HCEC 1CT (cell line): ENCODE measurements around the gene CENPE.
A peak's percentile ranks its signal among the peaks of the same experiment; 100 is the strongest.

Source experiments
- DNase-seq: peaks from one replicate; pipeline ENCODE4 v3.0.0-alpha.2; 2017

Gene CENPE

GRCh38 chr4:103129174-103129573 lies 69.0 kb downstream of the CENPE start:
- no peak for DNase-seq

- DNase-seq, result no peak
Observed at GRCh38 chr4:103126126-103126525, 72.0 kb downstream of the CENPE start.

GRCh38 chr4:103123114-103123513 lies 75.0 kb downstream of the CENPE start:
- DNase-seq, result no peak

- peak; percentile 23 for DNase-seq
Observed at GRCh38 chr4:103118166-103118565, 80.0 kb downstream of the CENPE start.

- DNase-seq, result no peak
Observed at GRCh38 chr4:103111598-103111997, 86.5 kb downstream of the CENPE start.

GRCh38 chr4:103108542-103108941 lies 89.6 kb downstream of the CENPE start:
- DNase-seq, result no peak

- peak; percentile 20 for DNase-seq
Observed at GRCh38 chr4:103105558-103106356, 92.4 kb downstream of the CENPE start.

GRCh38 chr4:103104886-103105285 lies 93.3 kb downstream of the CENPE start:
- DNase-seq, result no peak

- no peak for DNase-seq
Observed at GRCh38 chr4:103100691-103101090, 97.5 kb downstream of the CENPE start.

- peak; percentile 85 for DNase-seq
Observed at GRCh38 chr4:103099691-103100392, 98.3 kb downstream of the CENPE start, which contains the start of gene BDH2. Gene BDH2 (minus strand): TSS chr4:103099834. CDS start chr4:103096254, 3,580 bp downstream.

GRCh38 chr4:103098756-103099440 lies 99.2 kb downstream of the CENPE start:
- no peak for DNase-seq

- no peak for DNase-seq
Observed at GRCh38 chr4:103098341-103098740, 99.8 kb downstream of the CENPE start.

- no peak for DNase-seq
Observed at GRCh38 chr4:103097112-103097511, 101.0 kb downstream of the CENPE start.

GRCh38 chr4:103095080-103095479 lies 103.1 kb downstream of the CENPE start:
- DNase-seq, result no peak

GRCh38 chr4:103092245-103092644 lies 105.9 kb downstream of the CENPE start:
- DNase-seq, result no peak

- DNase-seq, result peak; percentile 54
Observed at GRCh38 chr4:103091601-103092223, 106.4 kb downstream of the CENPE start.

- DNase-seq, result no peak
Observed at GRCh38 chr4:103089481-103089880, 108.7 kb downstream of the CENPE start.

- DNase-seq, result no peak
Observed at GRCh38 chr4:103086551-103086950, 111.6 kb downstream of the CENPE start.

GRCh38 chr4:103085555-103086196 lies 112.5 kb downstream of the CENPE start:
- DNase-seq, result no peak

- no peak for DNase-seq
Observed at GRCh38 chr4:103079621-103080020, 118.5 kb downstream of the CENPE start.

- no peak for DNase-seq
Observed at GRCh38 chr4:103076747-103077347, 121.3 kb downstream of the CENPE start, which contains the start of gene SLC9B2. Gene SLC9B2 (minus strand): TSS chr4:103076761. CDS start chr4:103067550, 9,211 bp downstream.
